GM19023 (cell line): ENCODE data around the gene CNGB1.
"Not testable (repeated sequence)": the region's sequence is repeated elsewhere in the genome, so short reads cannot be mapped to it uniquely, and the experiment has no call there.

Experiments used
- ATAC-seq: cut with Tn5 transposase; IDR thresholded peaks from one replicate; pipeline ENCODE4 v1.9.1; 2021; ENCODE audit warnings: mild to moderate bottlenecking, moderate library complexity; ENCODE audit not compliant: unreplicated experiment

Gene CNGB1

DNA sequence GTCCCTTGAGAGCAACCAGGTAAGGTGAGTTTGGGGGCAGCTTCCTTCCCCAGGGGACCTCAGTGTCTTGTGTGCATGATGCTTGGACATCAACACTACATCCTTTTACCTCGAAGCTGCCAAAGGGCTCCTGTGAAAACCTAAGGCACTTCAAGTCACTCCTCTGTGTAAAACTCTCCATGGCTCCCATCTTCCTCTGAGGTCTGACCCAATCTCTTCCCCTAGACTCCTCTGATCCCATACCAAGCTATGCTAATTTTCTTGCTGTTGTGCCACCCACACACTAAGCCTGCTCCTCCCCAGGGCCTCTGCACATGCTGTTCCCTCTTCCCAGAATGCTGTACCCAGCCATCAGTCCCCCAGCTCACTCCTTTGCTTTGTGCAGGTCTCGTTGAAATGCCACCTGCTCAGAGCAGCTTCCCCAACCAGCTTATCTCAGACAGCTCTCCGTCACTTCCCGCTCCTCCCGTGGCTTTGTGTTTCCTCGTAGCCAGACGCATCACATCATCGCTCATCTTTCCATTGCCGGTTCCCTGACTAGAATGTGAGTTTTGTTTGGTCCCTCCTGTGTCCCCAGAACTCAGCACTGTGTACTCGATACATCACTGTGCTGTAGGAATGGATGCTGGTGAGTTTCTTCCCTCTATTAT, 78.4 kb downstream of the CNGB1 start:
- no peak for ATAC-seq

DNA sequence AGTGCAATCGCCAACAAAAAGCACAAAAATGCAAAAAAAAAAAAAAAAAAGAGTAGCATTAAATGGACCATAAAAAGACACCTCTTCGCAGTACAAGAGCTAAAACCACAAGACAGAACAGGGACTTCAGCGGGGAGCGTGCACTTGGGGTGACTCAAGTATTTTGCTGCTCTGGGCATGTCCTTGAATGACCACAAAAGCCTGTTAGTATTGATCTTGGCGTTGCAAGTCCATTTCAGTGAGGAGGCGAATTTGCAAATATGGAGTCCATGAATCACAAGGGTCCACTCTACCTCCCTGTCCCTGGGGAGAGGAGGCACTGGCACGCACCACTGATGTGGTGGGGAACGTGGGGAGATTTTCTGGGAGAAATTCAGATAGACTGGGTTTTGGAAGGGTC, 78.9 kb downstream of the CNGB1 start:
- no peak for ATAC-seq

- ATAC-seq, result no peak
Measured at GRCh38 chr16:57890752-57891111, 80.2 kb downstream of the CNGB1 start.

- ATAC-seq, result no peak
Measured at GRCh38 chr16:57889960-57890751, 80.8 kb downstream of the CNGB1 start.

DNA sequence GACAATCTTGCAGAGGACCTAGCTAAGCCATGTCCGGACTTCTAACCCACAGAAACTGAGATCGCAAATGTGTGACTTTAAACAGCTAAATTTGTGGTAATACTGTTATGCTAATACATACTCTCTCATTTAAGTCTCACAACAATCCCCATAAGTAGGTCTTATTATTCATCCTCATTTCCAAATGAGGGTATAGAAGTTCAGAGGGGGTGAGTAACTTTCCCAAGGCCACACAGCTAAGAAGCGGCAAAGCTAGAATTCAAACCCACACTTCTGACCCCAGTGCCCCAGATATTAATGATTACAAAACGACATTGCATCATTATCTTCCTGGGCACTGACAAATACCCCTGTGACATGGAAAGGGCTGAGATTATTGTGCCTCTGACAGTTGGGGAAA, 81.4 kb downstream of the CNGB1 start:
- no peak for ATAC-seq

GRCh38 chr16:57889111-57889510, 81.8 kb downstream of the CNGB1 start:
- ATAC-seq, result no peak

DNA sequence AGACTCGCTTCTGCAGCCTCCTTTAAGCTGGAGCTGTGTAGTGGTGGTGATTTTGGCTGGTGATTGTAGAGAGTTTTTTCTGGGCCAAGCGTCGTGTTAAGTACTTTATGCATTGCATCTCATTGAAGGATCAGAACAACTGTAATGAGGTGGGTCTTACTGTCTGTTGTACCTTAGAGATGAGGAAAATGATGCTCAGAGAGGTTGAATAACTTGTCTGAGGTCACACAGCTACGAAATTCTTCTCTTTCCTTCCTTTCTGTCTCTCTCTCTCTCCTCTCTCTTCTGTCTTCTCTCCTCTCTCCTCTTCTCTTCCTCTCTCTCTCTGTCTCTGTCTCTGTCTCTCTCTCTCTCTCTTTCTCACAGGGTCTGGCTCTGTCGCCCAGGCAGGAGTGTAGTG, 82.8 kb downstream of the CNGB1 start:
- no peak for ATAC-seq

DNA sequence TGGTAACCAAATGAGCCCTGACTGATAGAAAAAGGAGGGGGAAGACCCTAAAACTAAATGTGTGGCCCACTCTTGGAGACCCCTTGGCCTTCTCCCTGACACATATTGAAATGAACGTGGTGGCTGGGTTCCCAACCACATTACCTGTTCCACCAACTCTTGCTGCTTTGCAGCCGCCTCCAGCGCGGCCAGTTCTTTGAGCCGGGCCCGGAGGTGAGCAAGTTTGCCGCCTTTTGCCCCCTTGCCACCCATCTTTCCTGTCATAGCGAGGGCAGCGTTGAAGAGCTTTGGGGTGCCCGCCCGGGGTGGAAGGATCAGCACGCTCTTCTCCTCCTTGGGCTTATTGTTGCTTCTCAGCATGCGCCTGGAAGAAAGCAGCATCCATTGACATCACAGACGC, 83.2 kb downstream of the CNGB1 start:
- no peak for ATAC-seq

DNA sequence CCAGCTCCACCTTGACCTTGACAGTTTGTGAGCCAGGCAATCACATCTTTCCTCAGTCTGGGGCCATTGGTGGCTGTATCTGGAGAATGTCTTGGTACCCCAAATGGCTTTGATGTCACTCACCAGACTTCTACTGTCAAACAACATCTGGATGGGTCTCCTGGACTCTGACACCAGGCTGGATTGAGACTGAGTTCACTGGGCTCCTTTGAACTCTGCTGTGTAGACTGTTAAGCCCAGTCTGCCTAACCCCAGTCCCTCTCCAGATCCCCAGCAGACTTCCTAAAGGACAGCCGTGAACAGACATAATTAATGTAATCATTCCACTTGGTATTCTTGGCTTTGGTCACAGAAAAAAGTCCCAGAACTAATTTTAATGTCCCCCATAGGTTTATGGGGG, 84.5 kb downstream of the CNGB1 start:
- no peak for ATAC-seq

DNA sequence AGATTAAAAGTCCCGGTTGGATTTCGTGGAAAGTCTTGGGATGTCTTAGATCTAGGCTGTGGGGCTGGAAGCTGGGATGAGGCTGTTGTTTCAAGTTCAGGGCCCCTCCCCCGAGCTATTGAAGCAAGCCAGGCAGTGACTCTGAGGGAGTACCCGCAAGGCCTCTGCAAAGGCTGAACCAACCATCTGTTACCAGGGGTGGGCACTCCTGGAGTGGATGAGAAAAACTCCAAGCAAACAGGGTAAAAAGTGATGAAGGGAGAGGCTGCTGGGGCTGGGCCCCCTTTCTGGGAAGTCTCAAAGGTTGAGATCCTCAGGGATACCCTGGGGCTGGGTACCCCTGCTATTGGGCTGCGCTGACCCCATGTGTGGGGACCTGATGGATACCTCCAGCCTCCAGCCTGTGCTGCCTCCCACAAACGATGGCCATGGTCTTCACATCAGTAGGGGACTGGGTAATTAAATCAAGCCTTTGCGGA, 86.2 kb downstream of the CNGB1 start:
- ATAC-seq, result no peak

DNA sequence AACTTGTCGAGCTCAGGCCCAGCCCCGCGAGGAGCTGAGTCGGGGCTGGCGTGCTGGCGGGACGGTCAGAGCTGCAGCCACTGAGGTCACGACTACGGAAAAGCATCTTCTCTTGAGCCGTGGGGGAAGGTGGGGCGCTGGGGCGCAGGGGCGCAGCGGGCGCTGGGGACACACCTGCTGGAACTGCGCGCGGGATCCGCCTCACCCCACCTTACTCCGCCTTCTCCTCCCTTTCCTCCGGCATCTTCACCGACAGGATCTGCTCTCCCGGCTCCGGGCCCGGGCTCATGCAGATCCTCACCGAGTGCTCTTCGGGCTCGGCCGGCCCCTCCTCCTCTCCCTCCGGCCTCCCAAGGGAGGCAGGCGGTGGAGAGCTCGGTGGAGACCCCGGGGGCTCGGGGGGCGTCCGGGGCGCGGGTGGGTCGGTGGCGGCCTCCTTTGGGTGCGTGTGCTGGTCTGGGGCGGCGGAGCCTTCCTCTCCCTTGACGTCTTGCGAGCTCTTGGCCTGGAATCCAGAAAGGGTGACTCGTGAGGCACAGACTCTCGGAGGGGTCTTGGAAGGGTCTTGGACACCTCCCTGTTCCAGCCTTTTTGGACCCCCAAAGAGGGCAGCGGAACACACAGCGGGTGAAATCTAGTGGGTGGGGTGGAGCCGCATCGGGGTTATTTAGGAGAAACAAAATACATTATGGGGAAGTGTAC, 86.8 kb downstream of the CNGB1 start:
- ATAC-seq, result no peak

- ATAC-seq, result no peak
Measured at GRCh38 chr16:57883480-57883879, 87.4 kb downstream of the CNGB1 start.

DNA sequence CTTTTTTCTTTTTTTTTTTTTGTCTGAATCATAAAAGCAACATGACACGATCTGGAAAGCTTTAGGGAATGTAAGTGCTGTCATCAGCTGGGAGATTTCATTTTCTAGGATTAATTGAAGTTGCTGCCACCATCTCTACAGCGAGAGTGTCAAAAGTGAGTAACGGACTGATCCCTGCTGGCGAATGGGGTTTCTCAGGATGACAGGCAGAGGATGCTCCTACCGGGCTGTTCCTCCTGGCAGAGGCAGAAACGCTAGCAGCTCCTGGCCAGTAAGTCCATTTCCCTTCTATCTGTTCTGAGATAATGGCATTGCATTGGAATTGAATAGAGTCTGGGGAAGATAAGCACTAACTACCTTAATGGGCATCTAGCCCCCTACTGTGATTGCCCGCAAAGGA, 88.1 kb downstream of the CNGB1 start:
- no peak for ATAC-seq

- ATAC-seq, result no peak
Measured at GRCh38 chr16:57882206-57882605, 88.7 kb downstream of the CNGB1 start.

DNA sequence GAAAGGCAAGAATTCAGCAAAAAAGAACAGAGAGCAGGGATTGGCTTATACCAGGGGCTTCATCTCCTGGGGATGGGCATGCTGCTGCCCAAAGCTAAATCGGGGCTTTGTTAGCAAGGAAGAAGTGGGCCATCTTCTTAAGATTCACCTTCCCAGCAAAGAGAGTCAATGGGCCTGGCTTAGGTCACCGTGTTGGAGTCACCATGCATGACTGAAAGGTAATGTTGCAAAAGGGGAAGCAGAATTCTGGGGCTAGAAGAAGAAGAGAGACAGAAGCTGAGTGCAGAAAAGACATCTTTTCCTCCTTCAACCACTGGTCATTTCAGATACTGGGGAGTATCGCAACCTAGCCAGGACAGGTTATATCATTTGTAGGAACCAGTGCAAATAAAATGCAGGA, 92.3 kb downstream of the CNGB1 start:
- ATAC-seq, result no peak

DNA sequence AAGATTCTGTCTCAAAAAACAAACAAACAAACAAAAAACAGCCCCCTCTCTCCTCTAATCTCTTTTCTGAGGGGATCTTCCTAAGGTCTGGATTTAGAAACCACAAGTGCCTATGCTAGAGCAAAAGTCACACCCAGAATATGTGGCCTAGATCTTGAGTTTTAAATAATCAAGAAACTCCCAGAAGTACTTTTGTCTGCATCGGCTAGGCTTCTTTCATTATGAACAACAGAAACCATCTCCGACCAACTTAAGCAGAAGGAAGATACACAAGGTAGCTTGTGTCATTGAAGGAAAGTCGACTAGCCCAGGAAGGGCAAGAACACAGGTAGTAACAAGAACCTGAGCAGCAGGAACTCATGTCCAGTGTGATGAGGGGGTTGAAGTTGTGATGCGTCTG, 94.7 kb downstream of the CNGB1 start:
- ATAC-seq, result no peak

GRCh38 chr16:57875347-57875746, 95.6 kb downstream of the CNGB1 start:
- no peak for ATAC-seq

- ATAC-seq, result no peak
Measured at GRCh38 chr16:57873218-57873617, 97.7 kb downstream of the CNGB1 start.

DNA sequence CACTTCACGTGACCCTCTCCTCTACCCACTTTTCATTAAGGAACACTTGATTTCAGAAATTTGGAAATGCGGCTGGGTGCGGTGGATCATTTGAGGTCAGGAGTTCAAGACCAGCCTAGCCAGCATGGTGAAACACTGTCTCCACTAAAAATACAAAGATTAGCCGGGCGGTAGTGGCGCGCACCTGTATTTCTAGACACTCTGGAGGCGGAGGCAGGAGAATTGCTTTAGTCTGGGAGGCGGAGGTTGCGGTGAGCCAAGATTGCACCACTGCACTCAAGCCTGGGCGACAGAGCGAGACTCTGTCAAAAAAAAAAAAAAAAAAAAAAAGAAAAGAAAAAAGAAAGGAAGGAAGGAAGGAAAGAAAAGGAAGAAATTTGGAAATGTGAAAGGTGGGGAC, 98.2 kb downstream of the CNGB1 start:
- ATAC-seq, result not testable (repeated sequence)

GRCh38 chr16:57871456-57871855, 99.5 kb downstream of the CNGB1 start:
- ATAC-seq, result no peak

DNA sequence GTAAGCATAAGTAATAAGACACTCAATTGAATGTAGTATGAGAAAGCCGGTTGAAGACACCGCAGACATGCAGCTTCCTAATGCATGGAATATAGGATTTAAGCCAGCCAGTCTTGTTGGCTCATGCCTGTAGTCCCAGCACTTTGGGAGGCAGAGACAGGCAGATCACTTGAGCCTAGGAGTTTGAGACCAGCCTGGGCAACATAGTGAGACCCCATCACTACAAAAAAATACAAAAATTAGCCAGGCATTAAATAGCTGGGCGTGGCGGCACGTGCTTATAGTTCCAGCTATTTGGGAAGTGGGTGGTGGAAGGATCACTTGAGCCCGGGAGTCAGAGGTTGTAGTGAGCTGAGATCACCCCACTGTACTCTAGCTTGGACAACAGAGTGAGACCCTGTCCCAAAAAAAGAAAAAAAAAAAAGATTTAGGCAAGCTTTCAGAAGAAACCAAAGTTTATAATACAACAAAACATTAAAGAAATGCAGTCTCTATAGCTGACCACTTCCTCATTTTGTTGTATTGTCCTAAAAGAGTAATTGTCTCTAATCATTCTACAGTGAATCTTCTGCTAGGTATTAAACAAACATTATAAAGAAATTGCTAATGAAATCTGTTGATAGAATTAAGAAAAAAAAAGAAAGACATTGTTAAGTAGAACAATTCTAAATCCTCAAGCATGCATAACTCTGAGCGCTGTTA, 100.0 kb downstream of the CNGB1 start:
- ATAC-seq, result no peak
